DND-41 (cell line): ENCODE measurements around the gene ALG9.
"Not testable (repeated sequence)": the region's sequence is repeated elsewhere in the genome, so short reads cannot be mapped to it uniquely, and the experiment has no call there.

Experiments
- CTCF ChIP-seq: IDR thresholded peaks from 2 replicates; pipeline ENCODE4 v1.5.1; 2012; ENCODE audit warnings: borderline replicate concordance, low read length, moderate library complexity, mild to moderate bottlenecking; ENCODE audit not compliant: poor library complexity, severe bottlenecking; ENCODE audit errors: extremely low read depth
- EZH2 ChIP-seq: IDR thresholded peaks from 3 replicates; pipeline ENCODE4 v1.6.1; 2012; ENCODE audit warnings: borderline replicate concordance, low read depth, mild to moderate bottlenecking, moderate library complexity, low read length, inconsistent platforms; ENCODE audit not compliant: severe bottlenecking

GRCh38 chr11:111885053-111885452, 13.7 kb upstream of the ALG9 start:
- not testable (repeated sequence) for TF ChIP-seq CTCF, EZH2
